HG03097 (cell line): ENCODE data around the gene FBXL16.

Experiments
- ATAC-seq: cut with Tn5 transposase; IDR thresholded peaks from one replicate; pipeline ENCODE4 v1.9.1; 2021; ENCODE audit not compliant: unreplicated experiment, low FRiP score

The FBXL16 gene

GRCh38 chr16:668519-669171, 37.0 kb downstream of the FBXL16 start:
- ATAC-seq = peak; percentile 4

GRCh38 chr16:667780-668518, 37.7 kb downstream of the FBXL16 start, which contains the start of gene RHOT2:
Gene RHOT2, plus strand, starts transcription at chr16:668132. Its CDS starts 68 bp downstream, at chr16:668200.
- ATAC-seq = peak; percentile 82

GRCh38 chr16:667113-667779, 38.4 kb downstream of the FBXL16 start:
- ATAC-seq = no peak

GRCh38 chr16:666572-666971, 39.0 kb downstream of the FBXL16 start:
- ATAC-seq = no peak

GRCh38 chr16:662597-662996, 43.0 kb downstream of the FBXL16 start:
- no peak for ATAC-seq

GRCh38 chr16:662095-662494, 43.5 kb downstream of the FBXL16 start:
- no peak for ATAC-seq

- ATAC-seq = peak; percentile 1
These were observed 44.3 kb downstream of the FBXL16 start for GRCh38 chr16:661184-661821.

- ATAC-seq = peak; percentile 39
These were observed 45.0 kb downstream of the FBXL16 start for GRCh38 chr16:660459-661183.

GRCh38 chr16:660132-660458, 45.5 kb downstream of the FBXL16 start:
- ATAC-seq = no peak

GRCh38 chr16:659618-660017, 46.0 kb downstream of the FBXL16 start:
- ATAC-seq = no peak

- ATAC-seq = no peak
These were observed 46.7 kb downstream of the FBXL16 start for GRCh38 chr16:658679-659571.

GRCh38 chr16:657487-657886, 48.1 kb downstream of the FBXL16 start:
- no peak for ATAC-seq

- no peak for ATAC-seq
These were observed 51.6 kb downstream of the FBXL16 start for GRCh38 chr16:654034-654433.

GRCh38 chr16:652454-653305, 52.9 kb downstream of the FBXL16 start:
- no peak for ATAC-seq

GRCh38 chr16:651844-652243, 53.8 kb downstream of the FBXL16 start:
- no peak for ATAC-seq

- no peak for ATAC-seq
These were observed 56.0 kb downstream of the FBXL16 start for GRCh38 chr16:649631-650030.

GRCh38 chr16:648781-649589, 56.6 kb downstream of the FBXL16 start, which contains the start of gene WDR90:
Gene WDR90, plus strand, starts transcription at chr16:649365. Its CDS starts 52 bp downstream, at chr16:649417.
- peak; percentile 75 for ATAC-seq
